GM12873 (cell line): ENCODE data around the gene PDIA2.

ENCODE experiments used
- CTCF ChIP-seq: IDR thresholded peaks from 2 replicates; pipeline ENCODE4 v1.5.1; 2012; ENCODE audit warnings: low read depth, mild to moderate bottlenecking, moderate library complexity, low read length, control low read depth; ENCODE audit not compliant: insufficient read depth; ENCODE audit errors: missing control alignments

Gene PDIA2

GRCh38 chr16:283033-283805, at the start of gene PDIA2:
TSS of gene PDIA2 (plus strand) at chr16:283164. CDS start at chr16:283170, 6 bp downstream.
- no peak for TF ChIP-seq CTCF

- peak; percentile 64 for TF ChIP-seq CTCF
Measured at GRCh38 chr16:234468-235305, 48.3 kb upstream of the PDIA2 start, which contains the start of gene FAM234A. TSS of gene FAM234A (plus strand) at chr16:234821. CDS start at chr16:254414, 19,593 bp downstream.

GRCh38 chr16:239948-240277, 43.1 kb upstream of the PDIA2 start:
- no peak for TF ChIP-seq CTCF

- no peak for TF ChIP-seq CTCF
Measured at GRCh38 chr16:240559-240958, 42.4 kb upstream of the PDIA2 start.

- no peak for TF ChIP-seq CTCF
Measured at GRCh38 chr16:242281-242680, 40.7 kb upstream of the PDIA2 start.

GRCh38 chr16:243348-243747, 39.6 kb upstream of the PDIA2 start:
- TF ChIP-seq CTCF: no peak

- TF ChIP-seq CTCF: no peak
Measured at GRCh38 chr16:245105-245504, 37.9 kb upstream of the PDIA2 start.
